ENCODE data around the gene CADPS2.

- TF ChIP-seq RAD21 (IDR thresholded peaks at IDR 0.05; ENCODE audit: low read depth) (no peak), TEAD4 (IDR thresholded peaks at IDR 0.05) (no peak), REST (IDR thresholded peaks at IDR 0.05; ENCODE audit: low read depth) (no peak), CREB1 (IDR thresholded peaks at IDR 0.05; ENCODE audit: low read depth) (no peak), TAF1 (IDR thresholded peaks at IDR 0.05; ENCODE audit: low read depth) (no peak), CEBPB (IDR thresholded peaks at IDR 0.05) (no peak), USF1 (IDR thresholded peaks at IDR 0.05) (no peak), ZBTB7A (IDR thresholded peaks at IDR 0.05; ENCODE audit: low read depth) (no peak), NFIC (IDR thresholded peaks at IDR 0.05) (no peak), EP300 (IDR thresholded peaks at IDR 0.05; ENCODE audit: borderline replicate concordance) (no peak), YY1 (IDR thresholded peaks at IDR 0.05; ENCODE audit: low read depth) (no peak)
These were observed 523.8 kb downstream of the CADPS2 start for GRCh38 chr7:122362473-122362872.
